SK-N-MC (cell line): ENCODE results near the gene ASIC2.
A peak's percentile ranks its signal among the peaks of the same experiment; 100 is the strongest.

Experiments
- DNase-seq: peaks from one replicate; pipeline ENCODE4 v3.0.0-alpha.2; 2011; ENCODE audit warnings: low read depth, low spot score
- H3K27ac ChIP-seq: fragments of 200-600 bp; sonication (generic); 2 replicates; pipeline ENCODE4 v1.5.1; 2016; ENCODE audit warnings: mixed run types
- H3K36me3 ChIP-seq: fragments of 200-600 bp; sonication (generic); 2 replicates; pipeline ENCODE4 v1.6.1; 2017; ENCODE audit warnings: antibody characterized with exemption, low read length, mixed read lengths; ENCODE audit not compliant: insufficient read depth
- H3K4me3 ChIP-seq: fragments of 200-600 bp; sonication (generic); 2 replicates; pipeline ENCODE4 v1.5.1; 2016
- H3K9ac ChIP-seq: fragments of 200-600 bp; sonication (generic); 2 replicates; pipeline ENCODE4 v1.8.0; 2017; ENCODE audit warnings: mixed run types, mixed read lengths; ENCODE audit not compliant: insufficient read length
- H3K9me3 ChIP-seq: fragments of 200-600 bp; sonication (generic); 2 replicates; pipeline ENCODE4 v1.6.1; 2017; ENCODE audit warnings: low read depth, mild to moderate bottlenecking, antibody characterized with exemption, low read length, moderate library complexity, mixed read lengths
- EZH2 ChIP-seq: fragments of 200-600 bp; sonication (generic); IDR thresholded peaks from one replicate; pipeline ENCODE4 v1.6.1; 2017; ENCODE audit warnings: antibody characterized with exemption
- FOXP2 ChIP-seq: optimal IDR thresholded peaks from 2 replicates; pipeline ENCODE3; 2011; ENCODE audit warnings: mild to moderate bottlenecking, moderate library complexity; ENCODE audit not compliant: insufficient read depth; ENCODE audit errors: extremely low read length, control extremely low read depth
- POLR2AphosphoS5 ChIP-seq: IDR thresholded peaks from 2 replicates; pipeline ENCODE4 v1.6.1; 2012; ENCODE audit warnings: mild to moderate bottlenecking, low read depth, low read length, borderline replicate concordance

ASIC2 gene

GRCh38 chr17:33292201-33292980 lies 704 bp downstream of the ASIC2 start:
- no peak overlapping the region for H3K27ac ChIP-seq
- H3K36me3 ChIP-seq: peaks cover 3% of the 10 kb centered on the region; the same call in 1 of the 2 replicates
- H3K9ac ChIP-seq: peak overlapping the region; percentile 80
- no peak for DNase-seq
- TF ChIP-seq FOXP2: no peak
- peak; percentile 44; the same call in 1 of the 2 replicates for TF ChIP-seq POLR2AphosphoS5
- H3K4me3 ChIP-seq: peak overlapping the region; percentile 93
- H3K9me3 ChIP-seq: no peaks in the 10 kb centered on the region

- Histone ChIP-seq H3K36me3 (peaks cover 3% of the 10 kb centered on the region; the same call in 1 of the 2 replicates), H3K4me3 (peak overlapping the region; percentile 93), H3K27ac (peak overlapping the region; percentile 68), H3K9ac (peak overlapping the region; percentile 76), H3K9me3 (no peaks in the 10 kb centered on the region)
- TF ChIP-seq EZH2 (no peak), POLR2AphosphoS5 (peak; percentile 77), FOXP2 (no peak)
- no peak for DNase-seq
Measured at GRCh38 chr17:33291248-33292200, 1.6 kb downstream of the ASIC2 start.

GRCh38 chr17:33290253-33290652 lies 2.8 kb downstream of the ASIC2 start:
- TF ChIP-seq POLR2AphosphoS5: no peak
- peak overlapping the region; percentile 76 for H3K9ac ChIP-seq

GRCh38 chr17:33288954-33289353 lies 4.1 kb downstream of the ASIC2 start:
- Histone ChIP-seq H3K9ac (no peak overlapping the region), H3K27ac (no peak overlapping the region), H3K9me3 (no peaks in the 10 kb centered on the region), H3K36me3 (no peaks in the 10 kb centered on the region), H3K4me3 (no peak overlapping the region)
- no peak for TF ChIP-seq POLR2AphosphoS5
- no peak for TF ChIP-seq EZH2
- no peak for TF ChIP-seq FOXP2
- DNase-seq: no peak

More at GRCh38 chr17:33290253-33290652, 2.8 kb downstream of the ASIC2 start:
- Histone ChIP-seq H3K36me3 (peaks cover 1% of the 10 kb centered on the region; the same call in 1 of the 2 replicates), H3K9me3 (no peaks in the 10 kb centered on the region), H3K4me3 (peak overlapping the region; percentile 93), H3K27ac (no peak overlapping the region)
- no peak for DNase-seq

GRCh38 chr17:33287096-33287725 lies 5.9 kb downstream of the ASIC2 start:
- H3K9ac ChIP-seq: no peak overlapping the region
- no peaks in the 10 kb centered on the region for H3K9me3 ChIP-seq
- no peak overlapping the region for H3K27ac ChIP-seq
- H3K4me3 ChIP-seq: no peak overlapping the region
- TF ChIP-seq FOXP2 (no peak), POLR2AphosphoS5 (no peak), EZH2 (no peak)
- DNase-seq: no peak
- no peaks in the 10 kb centered on the region for H3K36me3 ChIP-seq

- H3K9ac ChIP-seq: no peak overlapping the region
- no peak for TF ChIP-seq POLR2AphosphoS5
- TF ChIP-seq FOXP2: no peak
- TF ChIP-seq EZH2: no peak
- DNase-seq: no peak
- no peak overlapping the region for H3K27ac ChIP-seq
- H3K4me3 ChIP-seq: no peak overlapping the region
- no peaks in the 10 kb centered on the region for H3K9me3 ChIP-seq
- H3K36me3 ChIP-seq: no peaks in the 10 kb centered on the region
Measured at GRCh38 chr17:33285413-33285812, 7.7 kb downstream of the ASIC2 start.

- Histone ChIP-seq H3K27ac (no peak overlapping the region), H3K9ac (no peak overlapping the region), H3K9me3 (no peaks in the 10 kb centered on the region), H3K36me3 (no peaks in the 10 kb centered on the region), H3K4me3 (no peak overlapping the region)
- TF ChIP-seq POLR2AphosphoS5 (no peak), EZH2 (no peak)
- no peak for DNase-seq
Measured at GRCh38 chr17:33284022-33284421, 9.1 kb downstream of the ASIC2 start.

GRCh38 chr17:33280162-33280943 lies 12.7 kb downstream of the ASIC2 start:
- no peak for DNase-seq
- no peak overlapping the region for H3K9ac ChIP-seq
- H3K9me3 ChIP-seq: no peaks in the 10 kb centered on the region
- peak overlapping the region; percentile 23; the same call in 1 of the 2 replicates for H3K27ac ChIP-seq
- TF ChIP-seq FOXP2 (no peak), POLR2AphosphoS5 (no peak)
- H3K4me3 ChIP-seq: no peak overlapping the region
- no peaks in the 10 kb centered on the region for H3K36me3 ChIP-seq
